Ovary (tissue), 3 donors: Measurements from ENCODE around the gene STARD9.

Experiments used
- EP300 ChIP-seq: sonication (generic); formaldehyde crosslinking; IDR thresholded peaks from one replicate; pipeline ENCODE4 v1.6.1; 2017; ENCODE audit warnings: antibody characterized with exemption
- POLR2A ChIP-seq: fragments of 450-650 bp; IDR thresholded peaks from one replicate; pipeline ENCODE4 v1.6.1; 2017; ENCODE audit warnings: antibody characterized with exemption, mild to moderate bottlenecking, moderate library complexity
- TF ChIP-seq, protein P1 (sequence below), 3 donors: fragments of 450-650 bp in 2 of 3; fragments of 200-600 bp in 1 of 3; IDR thresholded peaks; one replicate each; pipeline versions ENCODE4 v1.5.1 to v1.8.0; 2016 to 2022; ENCODE audit warnings: antibody characterized with exemption in 3 of 3, mild to moderate bottlenecking in 1 of 3
- donor health status: DM: no; HTN: no; CAD: no.

DNA sequence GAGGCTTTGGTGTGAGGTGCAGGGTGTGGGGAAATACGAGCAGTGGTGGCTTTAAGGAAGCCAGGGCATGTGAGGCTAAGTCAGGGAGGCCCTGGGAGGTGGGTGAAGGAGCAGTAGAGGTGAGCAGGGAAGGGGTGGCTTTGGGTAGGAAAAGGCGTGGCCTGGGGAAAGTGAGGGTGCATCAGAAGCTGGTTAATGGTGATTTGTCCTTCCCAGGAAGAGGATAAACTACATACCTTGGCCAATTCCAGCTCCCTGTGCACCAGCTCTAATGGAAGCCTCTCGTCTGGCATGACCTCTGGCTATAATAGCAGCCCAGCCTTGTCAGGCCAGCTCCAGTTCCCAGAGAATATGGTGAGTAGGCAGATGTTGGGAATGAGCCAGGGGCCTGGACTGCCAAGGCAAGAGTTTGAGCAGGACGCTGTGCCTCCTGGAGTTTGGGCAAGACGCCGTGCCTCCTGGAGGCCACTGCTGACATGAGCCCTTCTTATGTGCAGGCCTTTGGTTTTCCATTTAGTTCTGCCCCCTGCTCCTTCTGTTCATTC lies 120.2 kb downstream of the STARD9 start:
- TF ChIP-seq POLR2A (no peak), EP300 (no peak)
- TF ChIP-seq, protein P1, sequence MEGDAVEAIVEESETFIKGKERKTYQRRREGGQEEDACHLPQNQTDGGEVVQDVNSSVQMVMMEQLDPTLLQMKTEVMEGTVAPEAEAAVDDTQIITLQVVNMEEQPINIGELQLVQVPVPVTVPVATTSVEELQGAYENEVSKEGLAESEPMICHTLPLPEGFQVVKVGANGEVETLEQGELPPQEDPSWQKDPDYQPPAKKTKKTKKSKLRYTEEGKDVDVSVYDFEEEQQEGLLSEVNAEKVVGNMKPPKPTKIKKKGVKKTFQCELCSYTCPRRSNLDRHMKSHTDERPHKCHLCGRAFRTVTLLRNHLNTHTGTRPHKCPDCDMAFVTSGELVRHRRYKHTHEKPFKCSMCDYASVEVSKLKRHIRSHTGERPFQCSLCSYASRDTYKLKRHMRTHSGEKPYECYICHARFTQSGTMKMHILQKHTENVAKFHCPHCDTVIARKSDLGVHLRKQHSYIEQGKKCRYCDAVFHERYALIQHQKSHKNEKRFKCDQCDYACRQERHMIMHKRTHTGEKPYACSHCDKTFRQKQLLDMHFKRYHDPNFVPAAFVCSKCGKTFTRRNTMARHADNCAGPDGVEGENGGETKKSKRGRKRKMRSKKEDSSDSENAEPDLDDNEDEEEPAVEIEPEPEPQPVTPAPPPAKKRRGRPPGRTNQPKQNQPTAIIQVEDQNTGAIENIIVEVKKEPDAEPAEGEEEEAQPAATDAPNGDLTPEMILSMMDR (IDR thresholded peaks at IDR 0.05) = no peak
